NCI-H748 (cell line): ENCODE results near the gene VCL.
"Not testable (repeated sequence)": the region's sequence is repeated elsewhere in the genome, so short reads cannot be mapped to it uniquely, and the experiment has no call there.

ENCODE experiments used
- DNase-seq: peaks from one replicate; lab custom pipeline; 2025; ENCODE audit not compliant: unreplicated experiment; lab: John Stamatoyannopoulos, UW

The VCL gene

DNA sequence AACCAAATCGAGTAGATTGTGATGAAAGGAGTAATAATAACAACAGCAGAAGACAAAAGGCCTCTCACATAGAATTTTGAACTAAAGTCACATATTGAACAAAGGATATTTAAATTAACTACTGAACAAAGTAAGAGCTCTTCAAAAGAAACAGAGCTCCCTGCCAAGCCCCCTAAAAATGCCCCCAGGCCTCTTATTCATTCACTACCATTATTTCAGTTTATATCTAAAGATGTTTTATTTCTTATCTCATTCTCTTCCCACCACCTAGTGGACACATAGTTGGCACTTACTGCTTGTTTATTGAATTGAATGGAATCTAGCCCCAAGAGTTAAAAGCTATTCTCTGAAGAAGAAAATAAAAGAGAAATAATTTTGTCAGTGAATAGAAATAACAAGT is 37.4 kb downstream of the VCL start:
- no peak for DNase-seq

- DNase-seq: no peak
Measured at GRCh38 chr10:74036474-74036873, 38.6 kb downstream of the VCL start.

- DNase-seq: no peak
Measured at GRCh38 chr10:74039561-74040145, 41.7 kb downstream of the VCL start.

GRCh38 chr10:74040200-74041126 is 42.5 kb downstream of the VCL start:
- no peak for DNase-seq

DNA sequence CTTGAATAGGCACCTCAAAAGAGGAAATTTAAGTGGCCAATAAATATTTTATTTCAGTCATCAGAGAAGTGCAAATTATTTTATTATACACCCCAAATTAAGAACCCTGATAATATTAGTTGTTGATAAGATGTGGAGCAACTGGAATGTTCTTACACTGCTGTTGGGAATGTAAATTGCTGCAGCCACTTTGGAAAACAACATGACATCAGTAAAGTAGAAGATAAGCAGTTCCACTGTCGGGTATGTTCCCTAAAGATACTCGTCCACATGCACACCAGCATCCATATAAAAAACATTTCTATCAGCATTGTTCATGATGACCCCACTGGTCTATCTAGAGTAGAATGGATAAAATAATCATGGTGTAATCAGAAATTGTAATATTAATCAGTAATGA is 46.5 kb downstream of the VCL start:
- no peak for DNase-seq

DNA sequence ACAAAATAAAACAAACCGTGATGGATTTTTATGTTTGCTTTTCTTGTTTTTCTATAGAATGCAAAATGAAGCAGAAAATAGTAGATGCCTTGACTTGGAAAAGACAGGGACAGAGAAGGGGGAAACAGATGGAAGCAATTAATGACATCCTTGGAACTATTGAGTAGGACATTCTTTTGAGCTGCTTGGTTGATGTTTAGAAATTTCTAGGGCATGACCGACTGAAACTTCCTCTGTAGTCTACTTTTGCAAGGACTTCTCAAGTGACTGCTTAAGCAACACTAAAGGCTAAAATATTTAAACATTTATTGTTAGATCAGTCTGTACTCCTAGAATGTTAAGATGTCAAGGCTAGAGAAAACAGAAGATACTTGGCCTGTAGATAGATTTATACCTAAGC is 49.4 kb downstream of the VCL start:
- no peak for DNase-seq

GRCh38 chr10:74047871-74048270 is 50.0 kb downstream of the VCL start:
- DNase-seq: peak; percentile 14

DNA sequence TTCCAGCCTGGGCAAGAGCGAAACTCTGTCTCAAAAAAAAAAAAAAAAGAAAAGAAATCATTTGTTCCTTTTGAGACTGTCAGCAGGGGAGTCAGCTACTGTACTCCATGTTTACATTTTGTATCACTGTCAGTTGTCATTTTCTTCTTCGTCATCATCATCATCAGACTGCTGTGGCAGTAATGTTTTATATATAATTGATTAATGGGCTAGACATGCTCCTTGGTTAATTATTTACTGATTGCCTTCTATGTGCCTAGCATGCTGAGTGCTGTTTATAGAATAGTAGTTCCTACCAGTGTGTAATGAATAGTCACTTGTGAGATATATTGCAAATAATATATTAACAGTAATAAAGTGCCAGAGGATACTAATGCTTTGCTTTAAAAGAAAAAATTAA is 50.5 kb downstream of the VCL start:
- no peak for DNase-seq

DNA sequence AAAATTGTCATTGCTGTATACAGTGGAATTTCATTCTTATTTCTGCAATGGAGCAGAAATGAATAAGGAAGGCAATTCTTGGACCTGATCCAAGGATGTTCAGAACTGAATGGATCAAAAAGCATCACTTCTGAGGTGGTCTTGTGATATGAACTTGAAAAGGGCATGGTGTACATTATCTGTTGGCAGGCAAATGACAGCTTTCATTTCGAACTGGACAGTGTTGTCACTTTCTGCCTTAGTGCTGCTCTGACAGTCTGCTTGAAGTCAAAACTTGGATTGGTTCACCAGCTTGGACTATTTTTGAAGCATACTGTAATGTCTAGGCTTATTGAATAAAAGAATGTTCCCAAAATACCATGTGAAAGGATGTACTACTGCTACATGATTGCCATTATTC is 52.0 kb downstream of the VCL start:
- DNase-seq: no peak

- no peak for DNase-seq
Measured at GRCh38 chr10:74050653-74051052, 52.7 kb downstream of the VCL start.

GRCh38 chr10:74051736-74052342 is 53.9 kb downstream of the VCL start:
- DNase-seq: peak; percentile 3

GRCh38 chr10:74052994-74053393 is 55.1 kb downstream of the VCL start:
- no peak for DNase-seq

- no peak for DNase-seq
Measured at GRCh38 chr10:74055383-74056049, 57.6 kb downstream of the VCL start.

- DNase-seq: no peak
Measured at GRCh38 chr10:74056050-74056818, 58.3 kb downstream of the VCL start.

DNA sequence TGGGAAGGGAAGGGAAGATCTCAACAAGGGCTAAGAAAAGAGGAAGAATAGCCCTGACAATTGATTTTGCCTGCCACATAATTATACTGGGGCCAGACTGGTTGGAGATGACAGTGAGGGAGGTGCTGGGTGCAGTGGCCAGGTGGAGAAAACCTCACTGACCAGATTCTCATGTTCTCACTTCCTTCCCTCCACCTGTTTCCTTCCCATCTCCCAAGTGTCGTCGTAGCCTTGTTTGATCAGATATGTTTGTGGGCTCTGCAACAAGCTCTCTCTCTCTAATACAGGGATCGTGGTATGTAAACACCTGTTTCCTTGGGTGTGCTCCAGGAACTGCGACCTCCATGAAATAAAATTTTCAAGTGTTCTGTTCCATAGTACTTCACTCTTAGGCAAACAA is 60.2 kb downstream of the VCL start:
- DNase-seq: peak; percentile 50

- DNase-seq: peak; percentile 64
Measured at GRCh38 chr10:74058658-74059057, 60.7 kb downstream of the VCL start.

- DNase-seq: no peak
Measured at GRCh38 chr10:74061104-74061503, 63.2 kb downstream of the VCL start.

DNA sequence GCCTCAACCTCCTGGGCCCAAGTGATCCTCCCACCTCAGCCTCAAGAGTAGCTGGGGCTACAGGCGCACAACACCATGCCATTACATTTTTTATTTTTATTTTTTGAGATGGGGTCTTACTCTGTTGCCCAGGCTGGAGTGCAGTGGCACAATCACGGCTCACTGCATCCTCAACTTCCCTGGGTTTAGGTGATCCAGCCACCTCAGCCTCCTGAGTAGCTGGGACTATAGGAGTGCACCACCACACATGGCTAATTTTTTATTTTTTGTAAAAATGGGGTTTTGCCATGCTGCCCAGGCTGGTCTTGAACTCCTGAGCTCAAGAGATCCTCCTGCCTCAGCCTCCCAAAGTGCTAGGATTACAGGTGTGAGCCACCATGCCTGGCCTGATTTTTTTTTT is 64.1 kb downstream of the VCL start:
- not testable (repeated sequence) for DNase-seq

DNA sequence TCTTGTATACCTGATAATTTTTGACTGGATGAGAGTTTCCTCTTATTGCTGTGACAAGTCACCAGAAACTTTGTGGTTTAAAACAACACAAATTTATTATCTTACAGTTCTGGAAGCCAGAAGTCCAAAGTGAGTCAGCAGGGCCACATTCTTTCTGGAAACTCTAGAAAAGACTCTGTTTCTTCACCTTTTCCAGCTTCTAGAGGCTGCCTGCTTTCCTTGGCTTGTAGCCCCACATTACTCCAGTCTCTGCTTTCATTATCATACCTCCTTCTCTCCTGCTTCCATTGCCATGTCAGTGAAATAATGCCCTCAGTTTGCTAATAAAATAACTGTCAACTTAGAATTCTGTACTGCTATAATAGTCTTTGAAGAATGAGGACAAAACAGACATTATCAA is 65.3 kb downstream of the VCL start:
- no peak for DNase-seq

DNA sequence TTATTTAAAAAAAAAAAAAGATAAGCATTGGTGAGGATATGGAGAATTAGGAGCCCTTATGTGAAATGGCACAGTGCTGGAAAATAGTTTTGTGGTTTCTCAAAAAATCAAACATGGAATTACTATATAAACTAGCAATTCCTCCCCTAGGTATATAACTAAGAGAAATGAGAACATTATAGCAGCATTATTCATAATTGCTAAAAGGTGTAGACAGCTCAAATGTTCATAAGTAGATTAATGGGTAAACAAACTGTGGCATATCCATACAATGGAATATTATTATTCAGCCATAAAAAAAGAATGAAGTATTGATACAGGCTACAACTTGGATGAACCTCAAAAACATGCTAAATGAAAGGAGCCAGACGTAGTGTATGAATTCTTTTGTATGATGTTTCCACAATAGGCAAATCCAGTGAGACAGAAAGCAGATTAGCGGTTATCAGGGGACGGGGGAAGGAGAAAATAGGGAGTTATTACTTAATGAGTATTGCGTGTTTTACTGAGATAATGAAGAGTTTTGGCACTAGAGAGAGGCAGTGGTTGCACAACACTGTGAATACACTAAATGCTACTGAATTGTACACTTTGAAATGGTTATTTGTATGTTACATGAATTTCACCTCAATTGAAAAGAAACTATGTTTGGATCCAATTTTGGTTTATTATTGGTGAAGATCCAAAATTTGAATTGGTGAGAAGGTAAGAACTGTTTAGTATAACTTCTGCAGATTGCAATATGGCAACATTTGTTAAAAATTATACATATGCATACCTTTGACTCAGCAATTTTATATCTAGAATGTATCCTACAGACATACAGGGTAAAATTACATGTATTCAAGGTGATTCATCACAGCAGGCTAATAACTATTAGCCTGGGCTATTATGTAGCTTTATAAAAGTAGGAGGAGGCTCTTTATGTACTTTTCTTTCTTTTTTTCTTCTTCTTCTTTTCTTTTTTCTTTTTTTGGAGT is 69.7 kb downstream of the VCL start:
- DNase-seq: peak; percentile 9
